Suprapubic skin (tissue), 4 donors: Measurements from ENCODE around the gene CYB5R2. TPM values are rescaled to one million over a fixed set of nuclear protein-coding genes. Genes with fewer than 3 reads are reported as not detected.

Experiments used
- DNase-seq, 2 donors: peaks; one replicate each; pipeline ENCODE4 v3.0.0-alpha.2; 2019; ENCODE audit warnings: low spot score in 2 of 2
- H3K27ac ChIP-seq: fragments of 200-600 bp; sonication (generic); one replicate; pipeline ENCODE4 v1.5.1; 2019
- H3K27me3 ChIP-seq: fragments of 200-600 bp; sonication (generic); one replicate; pipeline ENCODE4 v1.5.1; 2019
- H3K36me3 ChIP-seq: fragments of 200-600 bp; sonication (generic); one replicate; pipeline ENCODE4 v1.5.1; 2019
- H3K4me1 ChIP-seq: fragments of 200-600 bp; sonication (generic); one replicate; pipeline ENCODE4 v1.5.1; 2019
- H3K4me3 ChIP-seq: fragments of 200-600 bp; sonication (generic); one replicate; pipeline ENCODE4 v1.5.1; 2019; ENCODE audit warnings: mild to moderate bottlenecking
- H3K9me3 ChIP-seq: fragments of 200-600 bp; sonication (generic); one replicate; pipeline ENCODE4 v1.5.1; 2019
- EP300 ChIP-seq: sonication (generic); formaldehyde crosslinking; IDR thresholded peaks from one replicate; pipeline ENCODE4 v1.6.1; 2017; ENCODE audit warnings: antibody characterized with exemption
- POLR2A ChIP-seq, 2 donors: fragments of 450-650 bp; IDR thresholded peaks; one replicate each; pipeline ENCODE4 v1.6.1; 2017; ENCODE audit warnings: antibody characterized with exemption in 2 of 2, mild to moderate bottlenecking in 2 of 2, moderate library complexity in 2 of 2
- POLR2AphosphoS5 ChIP-seq, 3 donors: sonication (generic); formaldehyde crosslinking; IDR thresholded peaks; one replicate each; pipeline ENCODE4 v1.6.1; 2017; ENCODE audit warnings: antibody characterized with exemption in 3 of 3
- WGBS: methylation state at CpG from one replicate; pipeline ENCODE4 v1.1.5; 2018; 5-methylcytosine and 5-hydroxymethylcytosine counted together
- total RNA-seq, 4 donors: library from RNA; depleted of rRNA; stranded (reverse); fragments of >200 nt; gene quantifications; one replicate each; pipeline ENCODE4 v1.1.0, GENCODE V29; 2016
- TF ChIP-seq, protein P1 (sequence below), 2 donors: fragments of 200-600 bp in 1 of 2; fragments of 450-650 bp in 1 of 2; sonication (generic) in 1 of 2; IDR thresholded peaks; one replicate each; pipeline ENCODE4 v1.5.1; 2016 to 2019; ENCODE audit warnings: antibody characterized with exemption in 2 of 2, mild to moderate bottlenecking in 1 of 2, moderate library complexity in 1 of 2

CYB5R2 gene
- 10 to 100 TPM; 30.7 to 78.4 (median 53.9) TPM for total RNA-seq

DNA sequence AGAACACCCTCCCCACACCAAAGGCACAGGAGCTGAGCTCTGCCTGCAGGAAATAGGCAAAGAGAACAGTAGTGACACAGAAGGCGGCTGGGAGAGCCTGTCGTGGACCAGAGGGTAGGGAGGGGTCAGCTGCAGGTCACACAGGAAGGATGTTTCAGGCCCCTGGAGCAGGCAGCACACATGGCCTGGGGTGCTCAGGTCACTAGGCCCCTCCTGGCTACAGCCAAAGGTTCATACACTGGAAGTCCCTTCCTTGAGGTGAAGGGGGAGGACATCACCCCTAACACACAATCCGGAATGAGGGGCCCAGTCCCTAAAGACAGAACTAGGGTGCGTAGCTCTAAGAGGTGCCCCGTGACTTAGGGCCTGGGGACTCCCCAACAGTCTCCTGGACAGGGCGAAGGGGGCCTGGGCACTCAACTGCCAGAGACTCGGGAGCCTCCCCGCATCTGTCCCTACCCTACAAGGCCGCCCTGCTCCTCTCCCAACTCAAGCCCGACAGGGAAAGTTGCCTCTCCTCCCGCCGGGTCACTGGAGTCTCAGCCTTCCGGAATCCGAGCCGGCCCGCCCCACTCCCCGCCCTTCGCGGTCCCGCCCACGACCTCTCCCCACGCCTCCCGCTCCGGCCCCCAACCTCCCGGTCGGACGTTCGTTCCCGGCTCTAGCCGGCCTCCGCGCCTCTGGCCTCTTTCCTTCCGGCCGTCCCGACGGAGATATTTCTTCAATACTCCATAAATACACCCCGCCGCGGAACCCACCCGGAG is at the start of gene CYB5R2:
Gene CYB5R2, minus strand, starts transcription at position 541 of the 764 bp plus-strand sequence. CDS start 675 bp downstream, outside the sequence.
- no peaks in the 10 kb centered on the region for H3K9me3 ChIP-seq
- TF ChIP-seq POLR2A (IDR thresholded peaks at IDR 0.05): no peak
- TF ChIP-seq, protein P1, sequence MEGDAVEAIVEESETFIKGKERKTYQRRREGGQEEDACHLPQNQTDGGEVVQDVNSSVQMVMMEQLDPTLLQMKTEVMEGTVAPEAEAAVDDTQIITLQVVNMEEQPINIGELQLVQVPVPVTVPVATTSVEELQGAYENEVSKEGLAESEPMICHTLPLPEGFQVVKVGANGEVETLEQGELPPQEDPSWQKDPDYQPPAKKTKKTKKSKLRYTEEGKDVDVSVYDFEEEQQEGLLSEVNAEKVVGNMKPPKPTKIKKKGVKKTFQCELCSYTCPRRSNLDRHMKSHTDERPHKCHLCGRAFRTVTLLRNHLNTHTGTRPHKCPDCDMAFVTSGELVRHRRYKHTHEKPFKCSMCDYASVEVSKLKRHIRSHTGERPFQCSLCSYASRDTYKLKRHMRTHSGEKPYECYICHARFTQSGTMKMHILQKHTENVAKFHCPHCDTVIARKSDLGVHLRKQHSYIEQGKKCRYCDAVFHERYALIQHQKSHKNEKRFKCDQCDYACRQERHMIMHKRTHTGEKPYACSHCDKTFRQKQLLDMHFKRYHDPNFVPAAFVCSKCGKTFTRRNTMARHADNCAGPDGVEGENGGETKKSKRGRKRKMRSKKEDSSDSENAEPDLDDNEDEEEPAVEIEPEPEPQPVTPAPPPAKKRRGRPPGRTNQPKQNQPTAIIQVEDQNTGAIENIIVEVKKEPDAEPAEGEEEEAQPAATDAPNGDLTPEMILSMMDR (IDR thresholded peaks at IDR 0.05): no peak
- no peak for TF ChIP-seq POLR2AphosphoS5 (IDR thresholded peaks at IDR 0.05)
- TF ChIP-seq EP300: no peak
- no peaks in the 10 kb centered on the region for H3K27me3 ChIP-seq

DNA sequence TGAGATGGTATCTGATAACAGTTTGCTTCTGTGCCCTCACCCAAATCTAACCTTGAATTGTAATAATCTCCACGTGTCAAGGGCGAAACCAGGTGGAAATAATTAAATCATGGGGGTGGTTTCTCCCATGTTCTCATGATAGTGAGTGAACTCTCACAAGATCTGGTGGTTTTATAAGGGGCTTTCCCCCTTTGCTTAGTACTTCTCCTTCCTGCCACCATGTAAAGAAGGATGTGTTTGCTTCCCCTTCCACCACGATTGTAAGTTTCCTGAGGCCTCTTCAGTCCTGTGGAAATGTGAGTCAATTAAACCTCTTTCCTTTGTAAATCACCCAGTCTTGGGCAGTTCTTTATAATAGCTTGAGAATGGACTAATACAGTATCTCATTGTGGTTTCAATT is 41.5 kb upstream of the CYB5R2 start:
- 60% methylated on average over 3 of the region's 3 CpGs for WGBS
- H3K27me3 ChIP-seq: no peaks in the 10 kb centered on the region
- no peaks in the 10 kb centered on the region for H3K36me3 ChIP-seq
- no peak overlapping the region for H3K27ac ChIP-seq
- H3K4me3 ChIP-seq: no peak overlapping the region
- H3K4me1 ChIP-seq: no peaks in the 10 kb centered on the region
- no peak for DNase-seq
- H3K9me3 ChIP-seq: no peaks in the 10 kb centered on the region
- TF ChIP-seq POLR2AphosphoS5 (IDR thresholded peaks at IDR 0.05) (no peak), POLR2A (IDR thresholded peaks at IDR 0.05) (no peak), EP300 (no peak)
- TF ChIP-seq, protein P1 (IDR thresholded peaks at IDR 0.05): no peak

More for the DNA sequence above, at the start of gene CYB5R2:
- DNase-seq: peak in 1 of 2 donors; percentile 83
- WGBS: 8% methylated on average over 22 of the region's 40 CpGs
- peaks cover 2% of the 10 kb centered on the region for H3K36me3 ChIP-seq
- H3K4me3 ChIP-seq: peak within 1 kb of the TSS; percentile 52
- H3K4me1 ChIP-seq: peaks cover 42% of the 10 kb centered on the region
- H3K27ac ChIP-seq: peak within 1 kb of the TSS; percentile 70

DNA sequence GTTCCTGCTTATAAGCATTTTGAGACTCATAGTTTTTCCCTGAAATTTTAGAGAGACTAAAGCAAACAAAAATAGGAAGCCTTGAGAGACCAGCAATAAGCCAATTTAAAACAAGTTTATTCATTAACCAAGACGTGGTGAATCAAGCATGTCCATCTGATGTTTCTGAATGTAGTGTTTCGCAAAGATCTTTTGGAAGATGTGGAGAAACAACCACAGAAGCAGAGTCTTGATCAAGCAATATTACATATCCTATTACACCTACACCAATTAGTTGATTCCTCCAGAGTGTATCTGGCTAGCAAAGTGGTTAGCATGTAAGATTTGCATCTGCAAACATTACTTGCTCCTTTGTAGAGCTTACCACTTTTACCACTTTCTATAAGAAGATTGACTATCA is 33.1 kb upstream of the CYB5R2 start, which contains the start of gene OVCH2:
Gene OVCH2, minus strand, starts transcription at position 101 of the 400 bp plus-strand sequence. Its CDS starts 83 bp downstream, at position 18.
- Histone ChIP-seq H3K27ac (no peak within 1 kb of the TSS), H3K4me3 (no peak within 1 kb of the TSS)

DNA sequence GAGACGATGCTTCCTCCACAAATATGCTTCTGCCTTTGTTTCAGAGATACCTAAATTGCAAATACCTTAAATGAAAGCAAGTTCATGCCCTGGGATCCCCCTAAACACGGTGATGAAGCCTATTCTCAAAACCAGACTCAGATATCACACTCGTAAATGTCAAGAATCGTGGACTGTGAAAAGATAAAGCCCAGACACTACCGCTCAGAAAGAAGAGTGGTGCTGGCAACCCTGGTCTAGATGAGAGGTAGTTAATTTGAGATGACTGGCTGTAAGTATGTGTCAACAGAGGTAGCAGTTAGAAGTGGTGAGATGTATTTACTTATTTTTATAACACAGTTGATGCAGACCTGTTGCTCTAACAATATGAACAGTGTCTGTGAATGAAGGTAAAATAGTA is 30.4 kb upstream of the CYB5R2 start:
- H3K27me3 ChIP-seq: no peaks in the 10 kb centered on the region
- WGBS: 65% methylated on average over 5 of the region's 5 CpGs
- DNase-seq: no peak
- no peaks in the 10 kb centered on the region for H3K4me1 ChIP-seq
- TF ChIP-seq, protein P1 (IDR thresholded peaks at IDR 0.05): no peak
- TF ChIP-seq POLR2AphosphoS5 (IDR thresholded peaks at IDR 0.05) (no peak), POLR2A (IDR thresholded peaks at IDR 0.05) (no peak), EP300 (no peak)
- no peaks in the 10 kb centered on the region for H3K9me3 ChIP-seq
- no peaks in the 10 kb centered on the region for H3K36me3 ChIP-seq
- H3K27ac ChIP-seq: no peak overlapping the region
- H3K4me3 ChIP-seq: no peak overlapping the region

More for the DNA sequence above, 33.1 kb upstream of the CYB5R2 start, which contains the start of gene OVCH2:
- Histone ChIP-seq H3K9me3 (no peaks in the 10 kb centered on the region), H3K36me3 (no peaks in the 10 kb centered on the region), H3K4me1 (no peaks in the 10 kb centered on the region), H3K27me3 (no peaks in the 10 kb centered on the region)
- DNase-seq: no peak
- TF ChIP-seq, protein P1 (IDR thresholded peaks at IDR 0.05): no peak
- no peak for TF ChIP-seq EP300
- TF ChIP-seq POLR2A (IDR thresholded peaks at IDR 0.05): no peak
- TF ChIP-seq POLR2AphosphoS5 (IDR thresholded peaks at IDR 0.05): no peak
- 84% methylated on average over 2 of the region's 2 CpGs for WGBS

DNA sequence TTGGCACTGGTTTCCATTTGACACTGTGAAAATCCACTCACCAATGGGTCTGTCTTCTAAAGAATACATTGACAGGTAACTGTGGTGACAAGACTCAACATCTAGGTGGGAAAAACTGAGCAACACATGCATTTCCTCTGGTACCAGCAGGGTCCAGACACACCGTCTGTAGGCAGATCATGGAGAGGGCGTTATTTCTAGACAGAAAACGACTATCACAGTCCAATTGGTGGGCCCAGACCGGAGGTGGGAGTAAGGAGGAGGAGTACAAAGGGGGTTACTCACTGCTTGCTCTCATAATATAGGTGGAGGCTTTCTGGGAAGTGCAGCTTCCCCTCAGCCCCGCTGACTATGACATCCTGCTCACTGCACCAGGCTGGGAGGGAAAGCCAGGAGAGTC is 23.1 kb upstream of the CYB5R2 start:
- Histone ChIP-seq H3K4me3 (no peak overlapping the region), H3K4me1 (peaks cover 3% of the 10 kb centered on the region), H3K36me3 (no peaks in the 10 kb centered on the region), H3K9me3 (no peaks in the 10 kb centered on the region), H3K27me3 (peaks cover 8% of the 10 kb centered on the region), H3K27ac (no peak overlapping the region)
- no peak for DNase-seq
- TF ChIP-seq, protein P1 (IDR thresholded peaks at IDR 0.05): no peak
- TF ChIP-seq POLR2A (IDR thresholded peaks at IDR 0.05) (no peak), POLR2AphosphoS5 (IDR thresholded peaks at IDR 0.05) (no peak), EP300 (no peak)
- 83% methylated on average over 5 of the region's 5 CpGs for WGBS
